H1 (cell line): ENCODE data around the gene LPCAT3.

Experiments
- ATF2 ChIP-seq: IDR thresholded peaks from 2 replicates; pipeline ENCODE4 v1.6.1; 2012; ENCODE audit warnings: low read length, inconsistent platforms
- ATF3 ChIP-seq: IDR thresholded peaks from 2 replicates; pipeline ENCODE4 v1.6.1; 2011; ENCODE audit warnings: low read depth, mild to moderate bottlenecking, low read length; ENCODE audit not compliant: insufficient read depth
- CEBPB ChIP-seq: IDR thresholded peaks from 2 replicates; pipeline ENCODE4 v1.6.1; 2012; ENCODE audit warnings: low read depth, low read length
- CTCF ChIP-seq, 3 experiments: IDR thresholded peaks; 1 replicate in 2 of 3; 2 replicates in 1 of 3; pipeline versions ENCODE4 v1.5.1 to v1.6.1; 2011; ENCODE audit warnings: low read length in 3 of 3, mild to moderate bottlenecking in 3 of 3, inconsistent platforms in 2 of 3, low read depth in 1 of 3, moderate library complexity in 1 of 3; ENCODE audit not compliant: insufficient read depth in 1 of 3; ENCODE audit errors: control extremely low read depth in 1 of 3
- EZH2 ChIP-seq: fragments of 200-600 bp; sonication (generic); IDR thresholded peaks from 2 replicates; pipeline ENCODE4 v1.7.1; 2012; ENCODE audit warnings: low read depth, mild to moderate bottlenecking, moderate library complexity, low read length, inconsistent platforms; ENCODE audit not compliant: severe bottlenecking
- NRF1 ChIP-seq: IDR thresholded peaks from 2 replicates; pipeline ENCODE4 v1.6.1; 2011; ENCODE audit warnings: mild to moderate bottlenecking, low read depth, low read length, improper control_type of control experiment
- POLR2A ChIP-seq, 2 experiments: IDR thresholded peaks; 1 replicate in 1 of 2; 2 replicates in 1 of 2; pipeline ENCODE4 v1.6.1; 2011; ENCODE audit warnings: low read depth in 2 of 2, low read length in 2 of 2, mild to moderate bottlenecking in 2 of 2; ENCODE audit errors: control extremely low read depth in 1 of 2
- POLR2AphosphoS5 ChIP-seq: IDR thresholded peaks from 2 replicates; pipeline ENCODE4 v1.6.1; 2011; ENCODE audit warnings: low read depth, low read length
- SP1 ChIP-seq: IDR thresholded peaks from 2 replicates; pipeline ENCODE4 v1.6.1; 2011; ENCODE audit warnings: low read depth, low read length
- SUZ12 ChIP-seq: fragments of 200-600 bp; sonication (generic); IDR thresholded peaks from 2 replicates; pipeline ENCODE4 v1.6.1; 2012; ENCODE audit warnings: mild to moderate bottlenecking, inconsistent platforms, low read length, moderate library complexity, mixed read lengths

- TF ChIP-seq POLR2AphosphoS5: no peak
- TF ChIP-seq ATF3: no peak
- no peak for TF ChIP-seq SUZ12
- TF ChIP-seq POLR2A (IDR thresholded peaks at IDR 0.05; ENCODE audit: control extremely low read depth in 1 of 2, low read depth in 2 of 2, low read length in 2 of 2): no peak
- no peak for TF ChIP-seq NRF1
- TF ChIP-seq CTCF (IDR thresholded peaks at IDR 0.05; ENCODE audit: control extremely low read depth in 1 of 3, insufficient read depth in 1 of 3, low read depth in 1 of 3, low read length in 3 of 3): no peak
- no peak for TF ChIP-seq SP1
- no peak for TF ChIP-seq ATF2
- no peak for TF ChIP-seq EZH2
- TF ChIP-seq CEBPB: no peak
Observed at GRCh38 chr12:6978188-6978587, 40.1 kb downstream of the LPCAT3 start.
